IMR-90 (cell line): ENCODE results near the gene KIFAP3. TPM values are rescaled to one million over a fixed set of nuclear protein-coding genes. Genes with fewer than 3 reads are reported as not detected.
"Not testable (repeated sequence)": the region's sequence is repeated elsewhere in the genome, so short reads cannot be mapped to it uniquely, and the experiment has no call there.

ENCODE experiments used
- ATAC-seq: fragments of 200-7000 bp; cut with Tn5 transposase; 2 replicates; pipeline ENCODE4 v1.9.1; 2020; ENCODE audit warnings: low read depth, mild to moderate bottlenecking, moderate library complexity
- BruUV-seq: library from RNA; stranded (reverse); fragments of 400-500 nt; replicated peaks from 2 replicates; lab custom pipeline; 2021; lab: Mats Ljungman, UMichigan
- CTCF ChIA-PET: fragments of 300-600 bp; formaldehyde crosslinking; extraction: SDS; loops from one replicate; lab custom pipeline; 2021; ENCODE audit warnings: antibody characterized with exemption; lab: Yijun Ruan, JAX
- POLR2A ChIA-PET: fragments of 300-600 bp; sonication (Branson Sonifier 250); formaldehyde crosslinking; loops from one replicate; lab custom pipeline; 2022; ENCODE audit warnings: antibody characterized with exemption; ENCODE audit not compliant: unreplicated experiment; lab: Charles Lee
- DNase-seq: peaks from one replicate; pipeline ENCODE4 v3.0.0; 2013
- H2AFZ ChIP-seq: replicated peaks from 2 replicates; pipeline ENCODE3; 2013; ENCODE audit warnings: low read length, mild to moderate bottlenecking; ENCODE audit not compliant: poor library complexity
- H2AK5ac ChIP-seq: 2 replicates; pipeline ENCODE4 v1.6.1; 2013; ENCODE audit warnings: low read depth, low read length, inconsistent platforms
- H2AK9ac ChIP-seq: replicated peaks from 2 replicates; pipeline ENCODE3; 2013; ENCODE audit warnings: mild to moderate bottlenecking, low read depth, low read length, moderate library complexity; ENCODE audit not compliant: poor library complexity
- H2BK120ac ChIP-seq: 2 replicates; pipeline ENCODE4 v1.6.1; 2013; ENCODE audit warnings: low read depth, low read length, inconsistent platforms
- H2BK15ac ChIP-seq: 3 replicates; pipeline ENCODE4 v1.6.1; 2013; ENCODE audit warnings: low read depth, low read length, inconsistent platforms
- H2BK20ac ChIP-seq: 2 replicates; pipeline ENCODE4 v1.6.1; 2013; ENCODE audit warnings: low read depth, mild to moderate bottlenecking, inconsistent platforms, low read length, moderate library complexity
- H2BK5ac ChIP-seq: 2 replicates; pipeline ENCODE4 v1.6.1; 2013; ENCODE audit warnings: mild to moderate bottlenecking, low read depth, low read length, inconsistent platforms; ENCODE audit not compliant: poor library complexity, severe bottlenecking
- H3K14ac ChIP-seq: replicated peaks from 2 replicates; pipeline ENCODE4 v1.6.1; 2013; ENCODE audit warnings: low read depth, low read length, inconsistent platforms
- H3K18ac ChIP-seq: 2 replicates; pipeline ENCODE4 v1.6.1; 2013; ENCODE audit warnings: low read depth, low read length, control low read depth
- H3K23ac ChIP-seq: 2 replicates; pipeline ENCODE4 v1.6.1; 2013; ENCODE audit warnings: low read depth, low read length, inconsistent platforms
- H3K27ac ChIP-seq: 2 replicates; pipeline ENCODE4 v1.5.1; 2013; ENCODE audit warnings: mild to moderate bottlenecking, control low read depth, low read length; ENCODE audit not compliant: insufficient read depth
- H3K27me3 ChIP-seq: 2 replicates; pipeline ENCODE4 v1.6.1; 2013; ENCODE audit warnings: low read length; ENCODE audit not compliant: control insufficient read depth, insufficient read depth
- H3K36me3 ChIP-seq: 2 replicates; pipeline ENCODE4 v1.6.1; 2013; ENCODE audit warnings: low read length, mixed read lengths; ENCODE audit not compliant: control insufficient read depth, insufficient read depth
- H3K4ac ChIP-seq: 2 replicates; pipeline ENCODE4 v1.6.1; 2013; ENCODE audit warnings: low read depth, low read length, inconsistent platforms
- H3K4me1 ChIP-seq: 2 replicates; pipeline ENCODE4 v1.6.1; 2013; ENCODE audit warnings: low read length, mixed read lengths; ENCODE audit not compliant: control insufficient read depth, insufficient read depth
- H3K4me2 ChIP-seq: 2 replicates; pipeline ENCODE4 v1.6.1; 2013; ENCODE audit warnings: low read depth, mild to moderate bottlenecking, control low read depth, low read length, moderate library complexity
- H3K4me3 ChIP-seq: 2 replicates; pipeline ENCODE4 v1.5.1; 2013; ENCODE audit warnings: low read depth, mild to moderate bottlenecking, control low read depth, low read length, moderate library complexity; ENCODE audit not compliant: insufficient read depth
- H3K56ac ChIP-seq: 2 replicates; pipeline ENCODE4 v1.6.1; 2013; ENCODE audit warnings: low read length, inconsistent platforms; ENCODE audit not compliant: insufficient read depth; ENCODE audit errors: extremely low read depth
- H3K79me1 ChIP-seq, 2 experiments: 2 replicates each; pipeline ENCODE4 v1.6.1; 2013; ENCODE audit warnings: low read length in 2 of 2, inconsistent platforms in 1 of 2, low read depth in 1 of 2
- H3K9ac ChIP-seq: 2 replicates; pipeline ENCODE4 v1.6.1; 2013; ENCODE audit warnings: low read depth, low read length, control low read depth
- H3K9me1 ChIP-seq: 2 replicates; pipeline ENCODE4 v1.6.1; 2013; ENCODE audit warnings: low read length, inconsistent platforms; ENCODE audit not compliant: insufficient read depth
- H3K9me3 ChIP-seq: 2 replicates; pipeline ENCODE4 v1.6.1; 2013; ENCODE audit warnings: low read length; ENCODE audit not compliant: control insufficient read depth, insufficient read depth
- H4K20me1 ChIP-seq: 2 replicates; pipeline ENCODE4 v1.6.1; 2013; ENCODE audit warnings: low read length, inconsistent platforms; ENCODE audit not compliant: insufficient read depth
- H4K5ac ChIP-seq: 2 replicates; pipeline ENCODE4 v1.6.1; 2013; ENCODE audit warnings: mild to moderate bottlenecking, low read depth, low read length, control low read depth
- H4K8ac ChIP-seq, 2 experiments: 2 replicates each; pipeline ENCODE4 v1.6.1; 2013; ENCODE audit warnings: low read depth in 2 of 2, low read length in 2 of 2, control low read depth in 1 of 2, inconsistent platforms in 1 of 2
- H4K91ac ChIP-seq: 2 replicates; pipeline ENCODE4 v1.6.1; 2013; ENCODE audit warnings: low read depth, low read length, inconsistent platforms; ENCODE audit not compliant: insufficient read depth
- WGBS, 2 experiments: methylation state at CpG; one replicate each; pipeline versions ENCODE4 v1.1.5 to v1.1.7; 2013; ENCODE audit warnings: missing lambda C conversion rate in 2 of 2; ENCODE audit not compliant: insufficient read length in 1 of 2; ENCODE audit errors: extremely low coverage in 2 of 2; 5-methylcytosine and 5-hydroxymethylcytosine counted together
- dilution Hi-C: fragments of 300-500 bp; cut with HindIII; formaldehyde crosslinking; loops from one replicate; pipeline ENCODE4 v1.14.3; 2018; ENCODE audit warnings: low sequenced_read_pairs; ENCODE audit not compliant: unreplicated experiment
- in situ Hi-C: fragments of 300-500 bp; cut with MboI; formaldehyde crosslinking; loops from 3 replicates; pipeline ENCODE4 v1.14.3; 2019; ENCODE audit warnings: low sequenced_read_pairs, inconsistent platforms, mixed read lengths
- intact Hi-C: fragments of 100-400 bp; cut with micrococcal nuclease; formaldehyde crosslinking; loops from 2 replicates; pipeline ENCODE4 v1.10.0; 2022
- polyA plus RNA-seq, 3 experiments: library from polyadenylated mRNA; depleted of rRNA; stranded (reverse); fragments of >200 nt; gene quantifications; 2 replicates each; pipeline ENCODE4 v1.2.3, GENCODE V29; 2012; ENCODE audit warnings: low replicate concordance in 1 of 3
- total RNA-seq: library from RNA; depleted of rRNA; stranded (reverse); fragments of >200 nt; gene quantifications from 2 replicates; pipeline ENCODE4 v1.2.3, GENCODE V29; 2012

The KIFAP3 gene
- total and polyA plus RNA-seq, 2 of the 4 experiments (the other 2 are of a cell fraction), result 10.5 to 10.9 TPM

GRCh38 chr1:170003270-170003835, 71.1 kb downstream of the KIFAP3 start:
- ATAC-seq, result not testable (repeated sequence)

More at GRCh38 chr1:170003270-170003835, 71.1 kb downstream of the KIFAP3 start:
- intact Hi-C loops, H3K9me1 ChIP-seq, BruUV-seq, H3K23ac ChIP-seq, H3K9me3 ChIP-seq, H3K36me3 ChIP-seq, H2AK9ac ChIP-seq, H2AFZ ChIP-seq, dilution Hi-C loops, H4K5ac ChIP-seq, H2BK5ac ChIP-seq, H3K9ac ChIP-seq, CTCF ChIA-PET, H3K4me1 ChIP-seq, H4K20me1 ChIP-seq, H3K14ac ChIP-seq, H3K4me3 ChIP-seq, H2BK15ac ChIP-seq, H3K18ac ChIP-seq, H2BK120ac ChIP-seq, H3K4ac ChIP-seq, H3K79me1 ChIP-seq, H4K8ac ChIP-seq, H3K4me2 ChIP-seq, in situ Hi-C loops, POLR2A ChIA-PET, H2BK20ac ChIP-seq, H3K27me3 ChIP-seq, H2AK5ac ChIP-seq, DNase-seq, H3K27ac ChIP-seq, H3K56ac ChIP-seq, H4K91ac ChIP-seq: not testable (repeated sequence)
- 100% methylated on average over 1 of the region's 7 CpGs; no CpG with 5 or more reads in 1 of the 2 experiments for WGBS, 2 experiments
